Smooth muscle cell (in vitro differentiated cells): ENCODE data around the gene OOSP4B. TPM values are rescaled to one million over a fixed set of nuclear protein-coding genes. Genes with fewer than 3 reads are reported as not detected.

ENCODE experiments used
- DNase-seq: peaks from one replicate; lab custom pipeline; 2025; ENCODE audit not compliant: unreplicated experiment; lab: John Stamatoyannopoulos, UW
- H2AFZ ChIP-seq: fragments of 200-600 bp; sonication (generic); 2 replicates; pipeline ENCODE4 v1.6.0; 2016; ENCODE audit warnings: antibody characterized with exemption, low read depth, mild to moderate bottlenecking
- H3F3A ChIP-seq: fragments of 200-600 bp; sonication (generic); 2 replicates; pipeline ENCODE4 v1.6.0; 2017; ENCODE audit warnings: antibody characterized with exemption, low read depth
- H3K27ac ChIP-seq: fragments of 200-600 bp; sonication (generic); 2 replicates; pipeline ENCODE4 v1.5.1; 2016; ENCODE audit warnings: low read depth, mild to moderate bottlenecking
- H3K27me3 ChIP-seq: fragments of 200-600 bp; sonication (generic); 2 replicates; pipeline ENCODE4 v1.6.1; 2016; ENCODE audit warnings: low read depth, mild to moderate bottlenecking
- H3K36me3 ChIP-seq: fragments of 200-600 bp; sonication (generic); 2 replicates; pipeline ENCODE4 v1.5.1; 2016; ENCODE audit warnings: low read depth
- H3K4me1 ChIP-seq: fragments of 200-600 bp; sonication (generic); 2 replicates; pipeline ENCODE4 v1.5.1; 2016; ENCODE audit warnings: low read depth
- H3K4me2 ChIP-seq: fragments of 200-600 bp; sonication (generic); 2 replicates; pipeline ENCODE4 v1.6.0; 2016; ENCODE audit warnings: mild to moderate bottlenecking
- H3K4me3 ChIP-seq: fragments of 200-600 bp; sonication (generic); 2 replicates; pipeline ENCODE4 v1.5.1; 2016; ENCODE audit warnings: mild to moderate bottlenecking
- H3K79me2 ChIP-seq: fragments of 200-600 bp; sonication (generic); 2 replicates; pipeline ENCODE4 v1.6.0; 2016; ENCODE audit warnings: low read depth, mild to moderate bottlenecking
- H3K9ac ChIP-seq: fragments of 200-600 bp; sonication (generic); 2 replicates; pipeline ENCODE4 v1.6.0; 2016; ENCODE audit warnings: low read depth
- H3K9me3 ChIP-seq: fragments of 200-600 bp; sonication (generic); replicated peaks from 2 replicates; pipeline ENCODE4 v1.5.1; 2016; ENCODE audit warnings: low read depth
- H4K20me1 ChIP-seq: fragments of 200-600 bp; sonication (generic); 2 replicates; pipeline ENCODE4 v1.6.0; 2016; ENCODE audit warnings: low read depth
- CTCF ChIP-seq: fragments of 200-600 bp; sonication (generic); IDR thresholded peaks from 2 replicates; pipeline ENCODE4 v1.5.1; 2017; ENCODE audit warnings: borderline replicate concordance, mild to moderate bottlenecking, antibody characterized with exemption; ENCODE audit not compliant: insufficient read depth, poor library complexity, severe bottlenecking
- WGBS: methylation state at CpG from one replicate; pipeline ENCODE4 v1.1.7; 2016; ENCODE audit warnings: low lambda C conversion rate; 5-methylcytosine and 5-hydroxymethylcytosine counted together
- polyA plus RNA-seq: library from polyadenylated mRNA; unstranded; fragments of >200 nt; fragmentation: Nextera tagmentation; extraction: Ambion mirVana; gene quantifications from 2 replicates; pipeline ENCODE4 v1.2.1, GENCODE V29; 2016
- total RNA-seq: library from RNA; depleted of rRNA; stranded (reverse); fragments of >200 nt; gene quantifications from 2 replicates; pipeline ENCODE4 v1.2.3, GENCODE V29; 2014

Gene OOSP4B
- total RNA-seq (not detected in 2 replicates), polyA plus RNA-seq (not detected in 2 replicates)

- no peaks in the 10 kb centered on the region for H3F3A ChIP-seq
- no peak for TF ChIP-seq CTCF
- no peaks in the 10 kb centered on the region for H3K79me2 ChIP-seq
- no peaks in the 10 kb centered on the region for H3K27me3 ChIP-seq
- 74% methylated on average over 1 of the region's 1 CpG for WGBS
- H3K27ac ChIP-seq, result no peak within 1 kb of the TSS
- H3K4me3 ChIP-seq, result no peak within 1 kb of the TSS
- no peaks in the 10 kb centered on the region for H3K4me1 ChIP-seq
- no peak for DNase-seq
- no peak within 1 kb of the TSS for H3K9ac ChIP-seq
- H3K36me3 ChIP-seq, result no peaks in the 10 kb centered on the region
- H2AFZ ChIP-seq, result no peak within 1 kb of the TSS
- H3K9me3 ChIP-seq, result no peaks in the 10 kb centered on the region
- H4K20me1 ChIP-seq, result no peaks in the 10 kb centered on the region
- H3K4me2 ChIP-seq, result no peak within 1 kb of the TSS
Observed at GRCh38 chr11:60016881-60017280, at the start of gene OOSP4B. OOSP4B (plus strand) TSS chr11:60017181.

- Histone ChIP-seq H3K79me2 (no peaks in the 10 kb centered on the region), H3K4me1 (no peaks in the 10 kb centered on the region), H3K27ac (no peak overlapping the region), H3F3A (no peaks in the 10 kb centered on the region), H3K9me3 (no peaks in the 10 kb centered on the region), H4K20me1 (no peaks in the 10 kb centered on the region), H3K27me3 (no peaks in the 10 kb centered on the region), H3K4me2 (no peak overlapping the region), H3K9ac (no peak overlapping the region), H2AFZ (no peak overlapping the region), H3K4me3 (no peak overlapping the region), H3K36me3 (no peaks in the 10 kb centered on the region)
- 86% methylated on average over 3 of the region's 3 CpGs for WGBS
- TF ChIP-seq CTCF, result no peak
- no peak for DNase-seq
Observed at GRCh38 chr11:59967677-59968394, 49.1 kb upstream of the OOSP4B start.

- Histone ChIP-seq H3K9ac (no peak overlapping the region), H3K27ac (no peak overlapping the region), H3K9me3 (no peaks in the 10 kb centered on the region), H2AFZ (no peak overlapping the region), H3K36me3 (no peaks in the 10 kb centered on the region), H3K79me2 (no peaks in the 10 kb centered on the region), H3K4me3 (no peak overlapping the region), H3K4me2 (no peak overlapping the region), H3F3A (no peaks in the 10 kb centered on the region), H4K20me1 (no peaks in the 10 kb centered on the region), H3K4me1 (no peaks in the 10 kb centered on the region), H3K27me3 (no peaks in the 10 kb centered on the region)
- WGBS, result 62% methylated on average over 1 of the region's 1 CpG
- TF ChIP-seq CTCF, result no peak
- DNase-seq, result no peak
Observed at GRCh38 chr11:59968395-59968783, 48.6 kb upstream of the OOSP4B start.

- WGBS, result 63% methylated on average over 5 of the region's 5 CpGs
Observed at GRCh38 chr11:59973097-59973496, 43.9 kb upstream of the OOSP4B start.

More at GRCh38 chr11:59973097-59973496, 43.9 kb upstream of the OOSP4B start:
- Histone ChIP-seq H3K27ac (no peak overlapping the region), H3F3A (no peaks in the 10 kb centered on the region), H3K9ac (no peak overlapping the region), H3K27me3 (no peaks in the 10 kb centered on the region), H3K9me3 (no peaks in the 10 kb centered on the region), H3K36me3 (no peaks in the 10 kb centered on the region), H4K20me1 (no peaks in the 10 kb centered on the region), H2AFZ (no peak overlapping the region), H3K4me2 (no peak overlapping the region), H3K4me1 (no peaks in the 10 kb centered on the region), H3K79me2 (no peaks in the 10 kb centered on the region), H3K4me3 (no peak overlapping the region)
- no peak for DNase-seq
- TF ChIP-seq CTCF, result no peak
